GM13976 (cell line): Measurements from ENCODE around the gene HOXA4.

Source experiments
- DNase-seq: peaks from one replicate; pipeline ENCODE4 v3.0.0; 2012; ENCODE audit warnings: low spot score
- CTCF ChIP-seq: IDR thresholded peaks from 2 replicates; pipeline ENCODE4 v1.5.1; 2012; ENCODE audit warnings: borderline replicate concordance, mild to moderate bottlenecking; ENCODE audit not compliant: insufficient read depth; ENCODE audit errors: extremely low read depth, missing control alignments, control extremely low read depth
- in situ Hi-C: fragments of 300-500 bp; cut with MboI; formaldehyde crosslinking; loops from one replicate; pipeline ENCODE4 v1.12.0; 2022; ENCODE audit warnings: low sequenced_read_pairs, mixed read lengths, inconsistent platforms; ENCODE audit not compliant: unreplicated experiment

HOXA4 gene

GRCh38 chr7:27157702-27158431, 27.3 kb upstream of the HOXA4 start:
- no peak for TF ChIP-seq CTCF
- DNase-seq: no peak
- in situ Hi-C loops: loop anchor here (5.0 to 25.0 kb wide), 4 partner anchors 303 to 783 kb away; no protein-coding TSS in a partner anchor

GRCh38 chr7:27156916-27157701, 26.6 kb upstream of the HOXA4 start:
- DNase-seq: no peak
- no peak for TF ChIP-seq CTCF
- in situ Hi-C loops: loop anchor here (5.0 to 25.0 kb wide), 4 partner anchors 302 to 782 kb away; no protein-coding TSS in a partner anchor

GRCh38 chr7:27156508-27156898, 25.9 kb upstream of the HOXA4 start, which contains the start of gene HOXA7:
TSS of gene HOXA7 (minus strand) at chr7:27156675. CDS start at chr7:27156545, 130 bp downstream.
- DNase-seq: no peak
- in situ Hi-C loops: loop anchor here (5.0 to 25.0 kb wide), 4 partner anchors 302 to 782 kb away; no protein-coding TSS in a partner anchor
- no peak for TF ChIP-seq CTCF

- DNase-seq: no peak
- in situ Hi-C loops: loop anchor here (5.0 to 25.0 kb wide), 4 partner anchors 301 to 781 kb away; no protein-coding TSS in a partner anchor
Measured at GRCh38 chr7:27155816-27156507, 25.4 kb upstream of the HOXA4 start.

GRCh38 chr7:27154901-27155815, 24.6 kb upstream of the HOXA4 start:
- in situ Hi-C loops: loop anchor here (5.0 to 25.0 kb wide), 4 partner anchors 300 to 780 kb away; no protein-coding TSS in a partner anchor
- TF ChIP-seq CTCF: no peak
- DNase-seq: no peak

More at GRCh38 chr7:27155816-27156507, 25.4 kb upstream of the HOXA4 start:
- TF ChIP-seq CTCF: no peak

GRCh38 chr7:27154369-27154768, 23.8 kb upstream of the HOXA4 start:
- in situ Hi-C loops: loop anchor here (10.0 to 25.0 kb wide), 3 partner anchors 300 to 780 kb away; no protein-coding TSS in a partner anchor
- no peak for TF ChIP-seq CTCF
- no peak for DNase-seq
